C4-2B (cell line): ENCODE results near the gene MAP4.

ENCODE experiments used
- CTCF ChIP-seq: fragments of 450-650 bp; conservative IDR thresholded peaks from 2 replicates; pipeline ENCODE4 v1.5.1; 2017; ENCODE audit warnings: mild to moderate bottlenecking
- ZFX ChIP-seq: fragments of 450-650 bp; IDR thresholded peaks from 2 replicates; pipeline ENCODE4 v1.6.1; 2017

- TF ChIP-seq CTCF: no peak
- TF ChIP-seq ZFX: no peak
Observed at GRCh38 chr3:47877719-47878118, 138.5 kb downstream of the MAP4 start.
